GM18505 (cell line): ENCODE data around the gene CCDC88C.

ENCODE experiments used
- ATAC-seq: cut with Tn5 transposase; IDR thresholded peaks from one replicate; pipeline ENCODE4 v1.9.1; 2021; ENCODE audit not compliant: unreplicated experiment
- POLR2A ChIP-seq: IDR thresholded peaks from 4 replicates; pipeline ENCODE4 v1.6.1; 2011; ENCODE audit warnings: borderline replicate concordance; ENCODE audit not compliant: insufficient read depth, insufficient read length; ENCODE audit errors: extremely low read depth

CCDC88C gene

GRCh38 chr14:91385697-91386096, 31.9 kb downstream of the CCDC88C start:
- no peak for ATAC-seq
- no peak for TF ChIP-seq POLR2A

GRCh38 chr14:91385224-91385623, 32.4 kb downstream of the CCDC88C start:
- ATAC-seq: no peak
- no peak for TF ChIP-seq POLR2A

GRCh38 chr14:91383439-91383838, 34.2 kb downstream of the CCDC88C start:
- TF ChIP-seq POLR2A: no peak
- no peak for ATAC-seq

- ATAC-seq: no peak
- no peak for TF ChIP-seq POLR2A
These were observed 35.6 kb downstream of the CCDC88C start for GRCh38 chr14:91381801-91382670.

- TF ChIP-seq POLR2A: no peak
- ATAC-seq: no peak
These were observed 36.8 kb downstream of the CCDC88C start for GRCh38 chr14:91380610-91381371.

GRCh38 chr14:91380123-91380522, 37.5 kb downstream of the CCDC88C start:
- TF ChIP-seq POLR2A: no peak
- ATAC-seq: no peak

- no peak for TF ChIP-seq POLR2A
- ATAC-seq: no peak
These were observed 38.1 kb downstream of the CCDC88C start for GRCh38 chr14:91379579-91379932.

- ATAC-seq: no peak
- TF ChIP-seq POLR2A: no peak
These were observed 38.6 kb downstream of the CCDC88C start for GRCh38 chr14:91378930-91379578.

GRCh38 chr14:91377700-91378652, 39.6 kb downstream of the CCDC88C start:
- no peak for ATAC-seq
- TF ChIP-seq POLR2A: no peak

- TF ChIP-seq POLR2A: no peak
- no peak for ATAC-seq
These were observed 40.8 kb downstream of the CCDC88C start for GRCh38 chr14:91376547-91377477.

GRCh38 chr14:91375720-91376452, 41.7 kb downstream of the CCDC88C start:
- TF ChIP-seq POLR2A: no peak
- ATAC-seq: no peak
